Umbilical cord (tissue), 2 donors: ENCODE data around the gene SLC6A16. TPM values are rescaled to one million over a fixed set of nuclear protein-coding genes. Genes with fewer than 3 reads are reported as not detected.
A peak's percentile ranks its signal among the peaks of the same experiment; 100 is the strongest.
"Not testable (repeated sequence)": the region's sequence is repeated elsewhere in the genome, so short reads cannot be mapped to it uniquely, and the experiment has no call there.

ENCODE experiments used
- DNase-seq: peaks from one replicate; pipeline ENCODE4 v3.0.0-alpha.2; 2015; ENCODE audit warnings: low spot score
- total RNA-seq: library from RNA; depleted of rRNA; stranded (reverse); fragments of >200 nt; gene quantifications from one replicate; pipeline ENCODE4 v1.2.3, GENCODE V29; 2014; ENCODE audit warnings: low replicate concordance; ENCODE audit not compliant: insufficient read depth

SLC6A16 gene
- 3.6 TPM for total RNA-seq

DNA sequence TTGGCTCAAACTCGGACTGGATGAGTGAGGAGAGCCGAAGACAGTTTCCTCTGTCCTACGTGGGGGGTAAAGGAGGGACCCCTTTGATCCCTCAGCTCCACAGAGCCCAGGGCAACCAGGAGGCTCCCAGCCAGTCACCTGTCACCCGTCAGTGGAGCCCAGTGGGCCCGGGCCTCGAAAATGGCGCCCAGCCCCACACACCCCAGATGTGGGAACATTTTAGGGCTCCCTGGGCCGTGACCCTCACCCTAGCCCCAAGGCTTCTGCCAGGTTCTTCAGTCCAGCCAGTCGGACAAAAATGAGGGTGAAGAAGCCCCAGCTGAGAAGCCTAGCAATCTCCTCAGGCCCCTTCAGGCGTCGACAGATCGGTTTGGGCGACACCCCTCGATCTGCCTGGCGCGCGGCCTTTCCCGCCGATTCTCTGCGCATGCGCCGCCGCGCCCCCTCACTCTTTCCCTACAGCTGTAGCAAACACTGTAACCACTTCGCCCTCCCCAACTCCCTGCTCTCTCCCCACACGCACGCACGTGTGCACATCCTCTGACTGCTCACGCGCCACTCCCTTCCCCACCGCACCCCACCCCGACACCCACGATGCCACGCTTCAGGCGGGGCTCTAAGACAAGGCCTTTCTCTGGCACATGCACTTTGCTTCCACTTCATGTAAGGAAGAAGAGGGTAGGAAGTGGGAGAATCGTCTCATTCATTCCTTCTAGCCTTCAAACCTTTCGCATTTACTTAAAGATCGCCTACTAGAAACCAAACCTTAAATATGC is at the start of gene SLC6A16:
SLC6A16 (minus strand) TSS at position 391 of the 776 bp plus-strand sequence. CDS start 13,844 bp downstream, outside the sequence.
- no peak for DNase-seq

DNA sequence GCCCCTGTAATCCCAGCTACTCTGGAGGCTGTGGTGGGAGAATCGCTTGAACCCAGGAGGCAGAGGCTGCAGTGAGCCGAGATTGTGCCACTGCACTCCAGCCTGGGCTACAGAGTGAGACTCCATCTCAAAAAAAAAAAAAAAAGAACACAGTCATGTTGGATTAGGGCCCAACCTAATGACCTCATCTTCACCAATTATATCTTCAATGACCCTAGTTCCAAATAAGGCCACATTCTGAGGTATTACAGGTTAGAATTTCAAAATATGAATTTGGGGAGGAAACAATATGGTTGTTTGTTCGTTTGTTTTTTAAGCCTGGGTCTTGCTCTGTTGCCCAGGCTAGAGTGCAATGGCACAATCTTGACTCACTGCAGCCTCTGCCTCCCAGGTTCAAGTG is 48.2 kb upstream of the SLC6A16 start:
- not testable (repeated sequence) for DNase-seq

DNA sequence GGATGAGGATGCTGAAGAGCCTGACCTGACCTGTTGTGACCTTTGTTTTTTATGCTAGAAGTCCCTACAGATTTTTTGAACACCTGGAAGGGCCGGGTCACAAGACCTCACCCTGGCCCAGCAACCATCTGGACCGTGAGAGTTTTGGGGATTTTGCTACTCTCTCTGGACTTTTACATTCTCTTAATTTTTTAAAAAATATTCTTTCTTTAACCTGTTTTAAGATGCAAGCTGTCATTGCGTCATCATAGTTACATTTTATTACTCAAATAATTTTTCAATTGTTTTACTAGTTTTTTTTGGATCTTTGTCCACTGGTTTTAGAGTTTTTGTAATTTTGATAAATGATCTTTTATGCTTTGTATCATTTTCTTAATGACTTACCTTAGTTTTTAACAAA is 46.2 kb upstream of the SLC6A16 start:
- no peak for DNase-seq

DNA sequence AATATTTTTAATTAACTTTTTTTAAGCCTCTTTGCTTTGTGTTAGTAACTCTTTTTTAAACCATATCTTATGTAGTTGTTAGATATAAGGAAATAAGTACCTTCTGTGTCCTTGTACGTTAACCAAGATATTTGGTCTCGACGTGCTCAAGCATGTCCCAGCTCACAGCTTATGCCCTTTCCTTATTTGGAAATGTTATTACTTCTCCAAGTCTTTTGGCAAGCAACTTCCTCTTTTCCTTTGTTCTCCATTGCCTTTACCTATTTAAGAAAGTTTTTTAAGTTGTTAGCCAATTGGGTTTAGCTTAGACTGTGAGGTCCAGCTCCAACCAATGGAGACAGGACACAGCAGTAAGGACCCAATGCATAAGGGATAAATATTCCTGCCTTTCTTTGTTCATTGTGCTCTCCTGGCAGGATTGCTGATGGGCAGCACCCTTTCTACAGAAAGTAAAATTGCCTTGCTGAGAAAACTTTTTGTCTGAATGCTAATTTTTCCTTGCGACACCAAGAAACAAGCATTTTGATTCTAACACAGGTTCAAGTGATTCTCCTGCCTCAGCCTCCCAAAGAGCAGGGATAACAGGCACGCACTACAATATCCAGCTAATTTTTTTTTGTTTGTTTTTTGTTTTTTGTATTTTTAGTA is 43.8 kb upstream of the SLC6A16 start:
- DNase-seq: no peak

DNA sequence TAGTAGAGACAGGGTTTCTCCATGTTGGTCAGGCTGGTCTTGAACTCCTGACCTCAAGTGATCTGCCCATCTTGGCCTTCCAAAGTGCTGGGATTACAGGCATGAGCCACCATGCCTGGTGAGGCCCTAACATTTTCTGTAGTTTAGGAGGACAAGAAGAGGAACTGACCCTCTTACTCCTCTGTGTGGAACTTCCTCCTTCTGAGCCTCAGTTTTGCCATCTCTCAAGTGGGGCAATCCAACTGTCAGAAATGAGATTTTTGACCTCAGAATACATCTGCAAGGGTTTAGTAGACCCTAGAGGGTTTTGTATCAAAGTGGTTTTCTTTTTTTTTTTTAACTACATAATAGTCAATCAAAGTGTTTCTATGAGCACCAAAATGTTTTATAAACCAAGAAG is 41.1 kb upstream of the SLC6A16 start:
- DNase-seq: no peak

DNA sequence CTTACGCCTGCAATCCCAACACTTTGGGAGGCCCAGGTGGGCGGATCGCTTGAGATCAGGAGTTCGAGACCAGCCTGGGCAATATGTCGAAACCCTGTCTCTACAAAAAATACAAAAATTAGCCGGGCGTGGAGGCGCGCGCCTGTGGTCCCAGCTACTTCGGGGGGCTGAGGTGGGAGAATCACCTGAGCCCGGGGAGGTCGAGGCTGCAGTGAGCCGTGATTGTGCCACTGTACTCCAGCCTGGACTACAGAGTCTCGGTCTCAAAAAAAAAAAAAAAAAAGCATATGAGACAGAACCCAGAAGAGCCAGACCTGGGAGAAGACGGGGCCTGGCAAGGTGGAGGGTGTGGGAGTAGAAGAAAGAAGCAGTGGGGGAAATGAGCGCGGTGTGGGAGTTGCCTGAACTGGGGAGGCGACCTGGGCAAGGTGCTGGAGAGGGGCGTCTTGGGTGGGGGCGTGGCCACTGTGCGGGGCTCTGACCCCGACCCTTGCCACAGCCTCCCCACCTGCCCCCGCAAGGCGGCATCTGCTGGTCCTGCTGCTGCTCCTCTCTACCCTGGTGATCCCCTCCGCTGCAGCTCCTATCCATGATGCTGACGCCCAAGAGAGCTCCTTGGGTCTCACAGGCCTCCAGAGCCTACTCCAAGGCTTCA is 39.2 kb upstream of the SLC6A16 start:
- DNase-seq: no peak

DNA sequence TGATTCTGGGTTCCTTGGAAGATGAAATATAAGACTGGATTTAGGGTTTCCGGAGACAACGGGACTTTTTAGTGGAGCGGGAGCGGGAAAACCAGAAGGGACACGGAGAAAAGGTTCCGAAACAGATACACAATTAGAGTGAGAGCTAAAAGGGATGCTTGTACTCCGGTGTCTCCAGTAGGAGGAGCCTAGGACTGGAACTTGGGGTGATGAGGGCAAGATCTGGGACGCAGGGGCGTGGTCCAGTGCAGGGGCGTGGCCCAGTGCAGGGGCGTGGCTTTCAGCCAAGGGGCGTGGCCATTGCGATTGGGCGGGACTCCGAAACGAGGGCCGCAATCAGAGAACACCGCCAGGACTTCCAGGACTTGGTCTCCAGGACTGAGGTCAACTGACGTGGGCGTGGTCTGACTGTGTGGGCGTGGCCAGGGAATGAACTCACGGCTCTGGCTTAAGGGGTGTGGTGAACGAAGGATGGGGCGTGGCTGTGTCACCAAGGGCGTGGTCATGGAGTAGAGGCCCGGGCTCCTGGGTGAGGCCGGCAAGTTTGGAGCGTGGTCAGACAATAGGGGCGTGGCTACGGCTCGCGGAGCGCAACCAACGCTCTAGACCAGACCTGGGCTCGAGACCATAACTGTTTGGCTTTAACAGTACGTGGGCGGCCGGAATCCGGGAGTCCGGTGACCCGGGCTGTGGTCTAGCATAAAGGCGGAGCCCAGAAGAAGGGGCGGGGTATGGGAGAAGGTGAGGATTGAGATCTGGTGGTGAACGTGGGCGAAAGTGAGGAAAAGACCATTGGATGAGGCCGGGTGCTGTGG is 38.5 kb upstream of the SLC6A16 start, which contains the start of gene DKKL1:
DKKL1 (plus strand) TSS at position 610 of the 815 bp plus-strand sequence; CDS start at position 732, 122 bp downstream.
- DNase-seq: peak; percentile 97

DNA sequence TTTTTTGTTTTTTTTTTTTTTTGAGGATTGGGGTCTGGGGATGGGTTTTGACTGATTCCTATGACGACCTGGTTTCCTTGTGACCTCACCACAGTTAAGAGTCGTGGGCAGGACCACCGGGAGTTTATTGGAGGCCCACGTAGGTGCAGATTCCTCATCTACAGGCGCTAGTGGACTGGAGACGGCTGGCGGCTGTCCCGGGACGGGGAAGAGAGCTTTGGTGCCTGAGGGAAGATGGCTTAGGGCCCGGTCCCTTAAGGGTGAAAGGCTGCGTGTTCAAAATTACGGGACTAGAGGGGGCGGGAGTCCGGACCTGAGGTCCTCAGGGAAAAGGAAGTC is 37.9 kb upstream of the SLC6A16 start:
- peak; percentile 66 for DNase-seq

DNA sequence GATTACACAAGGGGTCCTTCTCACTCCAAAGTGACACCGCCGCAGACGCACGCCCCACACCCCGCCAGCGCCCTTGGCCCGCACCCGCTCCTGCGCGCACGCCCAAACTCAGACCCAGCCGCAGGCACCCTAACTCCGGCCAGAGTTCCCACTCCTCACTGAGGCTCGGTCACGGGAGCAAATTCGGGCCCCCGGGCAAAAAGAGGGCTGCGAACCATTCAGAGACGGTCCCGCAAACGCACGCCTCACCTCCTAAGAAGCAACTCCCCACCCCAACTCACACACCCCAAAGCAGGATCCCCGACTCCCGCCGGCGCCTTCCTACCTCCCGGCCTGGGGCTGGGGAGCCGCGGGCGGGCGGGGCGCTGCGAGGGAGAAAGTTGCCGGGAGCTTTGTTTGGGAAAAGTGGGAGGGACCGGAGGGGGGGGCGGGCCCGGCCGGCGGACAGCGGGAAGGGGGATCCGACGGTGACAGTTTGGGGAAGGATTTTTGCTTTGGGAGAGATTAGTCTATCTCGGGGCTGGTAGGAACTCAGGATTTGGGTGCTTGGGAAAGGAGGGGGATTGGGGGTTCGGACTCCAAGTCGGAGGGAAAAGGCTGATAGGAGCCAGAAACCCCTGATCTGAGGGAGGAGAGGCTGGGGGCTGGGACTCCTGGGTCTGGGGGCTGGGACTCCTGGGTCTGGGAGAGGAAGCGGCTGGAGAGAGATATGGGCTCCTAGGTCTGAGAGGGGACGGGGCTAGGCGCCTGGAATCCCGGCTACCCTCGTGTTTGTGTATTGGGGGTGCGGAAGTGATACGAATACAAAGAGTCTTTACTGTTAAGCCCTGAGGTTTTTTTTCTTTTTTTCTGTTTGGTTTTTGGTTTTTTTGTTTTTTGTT is 37.3 kb upstream of the SLC6A16 start, which contains the start of gene TEAD2:
TEAD2 (minus strand) TSS at position 369 of the 881 bp plus-strand sequence. CDS start 2,341 bp downstream, outside the sequence.
- DNase-seq: peak; percentile 79

DNA sequence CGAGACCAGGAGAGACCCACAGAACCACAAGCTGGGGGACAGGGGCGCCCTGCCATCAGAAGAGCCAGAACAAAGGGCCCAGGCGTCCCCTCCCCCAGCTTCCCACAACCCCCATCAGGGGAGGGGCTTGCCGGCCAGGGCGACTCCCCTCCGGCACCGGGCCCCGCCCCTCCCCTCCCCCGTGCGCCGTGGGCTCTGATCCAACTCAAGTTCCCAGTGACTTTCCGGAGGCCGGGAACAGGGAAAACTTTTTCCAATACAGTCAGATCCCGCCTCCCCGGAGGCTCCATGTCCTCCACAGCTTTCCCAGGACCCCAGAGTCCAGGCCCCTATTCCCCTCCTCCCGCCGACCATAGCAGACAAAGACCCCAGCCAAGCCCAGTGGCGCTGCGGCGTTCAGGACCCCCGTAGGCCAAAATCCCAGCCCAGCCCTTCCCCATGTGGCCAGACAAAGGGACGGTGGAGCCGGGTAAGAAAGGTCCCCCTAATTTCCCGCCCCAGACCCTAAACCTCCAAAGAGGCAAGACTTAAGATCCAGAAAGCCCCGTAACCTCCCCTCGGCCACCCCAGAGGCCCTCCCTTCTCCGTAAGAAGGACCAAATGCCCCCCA is 36.6 kb upstream of the SLC6A16 start:
- peak; percentile 89 for DNase-seq

DNA sequence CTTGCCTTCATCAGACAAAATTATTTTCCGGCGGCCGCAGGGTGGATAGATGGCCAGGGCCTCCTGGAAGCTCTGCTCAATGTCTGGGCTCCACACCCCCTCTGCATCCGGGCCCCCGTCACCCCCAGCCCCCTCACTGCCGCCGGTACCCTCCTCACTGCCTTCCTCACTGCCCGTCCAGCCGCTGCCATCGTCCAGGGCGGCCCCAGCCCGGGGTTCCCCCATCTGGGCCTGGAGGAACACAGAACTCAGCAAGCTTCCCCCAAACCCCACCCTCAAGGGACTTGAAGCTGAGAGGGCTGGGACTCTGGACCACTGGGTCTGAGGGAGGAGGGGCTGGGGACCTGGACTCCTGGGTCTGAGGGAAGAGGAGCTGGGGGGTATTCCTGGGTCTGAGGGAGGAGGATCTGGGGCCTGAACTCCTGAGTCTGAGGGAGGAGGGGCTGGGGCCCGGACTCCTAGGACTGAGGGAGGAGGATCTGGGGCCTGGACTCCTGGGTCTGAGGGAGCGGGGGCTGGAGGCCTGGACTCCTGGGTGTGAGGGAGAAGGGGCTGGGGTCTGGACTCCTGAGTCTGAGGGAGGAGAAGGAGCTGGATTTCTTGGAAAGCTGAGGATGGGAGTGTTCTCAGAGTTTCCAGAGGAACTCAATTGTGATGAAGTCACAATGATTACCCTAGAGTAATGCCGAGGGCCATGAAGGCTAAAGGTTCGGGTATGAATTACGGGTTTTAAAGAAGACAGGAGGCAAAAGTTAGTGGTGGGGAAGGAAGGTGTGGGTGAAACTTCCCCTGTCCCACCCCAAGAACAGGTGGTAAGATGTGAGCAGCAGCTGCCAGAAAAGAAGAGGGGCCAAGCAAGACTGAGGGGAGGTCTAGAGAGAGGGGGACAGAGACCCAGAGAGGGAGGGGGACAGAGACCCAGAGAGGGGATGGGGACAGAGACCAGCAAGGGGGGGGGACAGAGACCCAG is 35.1 kb upstream of the SLC6A16 start:
- DNase-seq: no peak

DNA sequence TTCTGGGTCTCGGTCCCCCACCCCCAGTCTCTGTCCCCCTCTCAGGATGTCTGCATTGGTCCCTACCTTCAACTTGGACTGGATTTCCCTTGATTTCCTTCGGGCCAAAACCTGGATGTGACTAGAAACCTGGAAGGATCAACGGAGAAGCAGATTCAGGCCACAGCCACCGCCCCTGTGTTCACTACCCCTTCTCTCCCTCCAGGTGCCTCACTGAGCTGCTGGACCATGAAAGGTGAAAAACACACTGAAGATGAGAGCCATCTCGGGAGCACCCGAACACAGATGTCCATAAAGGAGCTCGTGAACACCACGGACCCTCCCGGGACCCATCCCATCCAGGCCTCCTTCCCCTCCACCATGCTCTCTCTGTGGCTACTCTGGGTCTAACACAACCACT is 32.2 kb upstream of the SLC6A16 start:
- no peak for DNase-seq

DNA sequence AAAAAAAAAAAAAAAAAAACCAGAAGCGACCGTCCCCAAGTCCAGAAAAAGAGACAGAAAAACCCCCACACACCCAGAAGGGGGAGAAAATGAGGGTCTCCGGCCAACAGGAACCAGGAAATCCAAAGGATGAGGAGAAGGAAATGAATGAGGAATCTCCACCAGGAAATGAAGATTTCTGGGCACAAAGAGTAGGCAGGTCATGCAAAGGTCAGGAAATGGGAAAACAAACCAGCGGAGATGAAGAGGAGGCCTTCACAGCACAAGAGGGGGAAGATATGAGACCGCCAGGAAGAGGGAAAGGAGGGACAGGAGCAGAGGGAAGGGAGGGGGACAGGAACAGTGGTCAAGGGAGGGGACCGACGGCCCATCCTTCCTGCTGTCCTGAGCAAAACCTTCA is 31.4 kb upstream of the SLC6A16 start:
- DNase-seq: no peak

DNA sequence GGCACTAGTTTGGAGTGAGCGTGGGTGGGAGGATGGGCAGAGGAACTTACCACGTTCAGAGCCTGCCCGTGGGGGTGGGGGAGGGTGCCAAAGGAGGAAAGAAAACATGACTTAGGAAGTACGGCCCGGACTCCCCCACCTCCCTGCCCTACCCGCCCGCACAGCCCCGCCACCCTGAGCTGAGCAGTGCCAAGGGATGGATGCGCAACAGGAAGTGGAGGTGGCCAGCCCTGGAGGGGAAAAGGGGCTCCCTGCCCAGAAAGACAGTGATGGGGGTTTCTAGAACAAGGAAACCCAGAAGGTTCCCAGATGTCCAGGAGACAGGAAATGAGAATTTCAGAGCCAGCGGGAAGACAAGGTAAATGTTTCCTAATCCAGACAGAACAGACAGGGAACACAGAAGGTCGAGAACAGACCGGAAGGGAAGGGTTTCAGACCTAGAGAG is 30.9 kb upstream of the SLC6A16 start:
- no peak for DNase-seq

DNA sequence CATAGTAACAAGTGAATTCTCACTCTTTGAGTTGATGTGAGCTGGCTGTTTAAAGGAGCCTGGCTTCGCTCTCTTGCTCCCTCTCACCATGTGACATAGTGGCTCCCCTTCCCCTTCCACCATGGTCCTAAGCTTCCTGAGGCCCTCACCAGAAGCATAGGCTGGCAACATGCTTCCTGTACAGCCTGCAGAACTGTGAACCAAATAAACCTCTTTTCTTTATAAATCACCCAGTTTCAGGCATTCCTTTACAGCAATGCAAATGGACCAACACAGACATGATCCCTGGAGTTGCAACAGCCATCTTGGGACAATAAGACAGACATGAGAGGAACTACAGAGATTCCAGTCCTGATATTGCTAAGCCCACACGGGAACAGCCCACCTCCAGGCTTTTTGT is 24.6 kb upstream of the SLC6A16 start:
- DNase-seq: no peak

DNA sequence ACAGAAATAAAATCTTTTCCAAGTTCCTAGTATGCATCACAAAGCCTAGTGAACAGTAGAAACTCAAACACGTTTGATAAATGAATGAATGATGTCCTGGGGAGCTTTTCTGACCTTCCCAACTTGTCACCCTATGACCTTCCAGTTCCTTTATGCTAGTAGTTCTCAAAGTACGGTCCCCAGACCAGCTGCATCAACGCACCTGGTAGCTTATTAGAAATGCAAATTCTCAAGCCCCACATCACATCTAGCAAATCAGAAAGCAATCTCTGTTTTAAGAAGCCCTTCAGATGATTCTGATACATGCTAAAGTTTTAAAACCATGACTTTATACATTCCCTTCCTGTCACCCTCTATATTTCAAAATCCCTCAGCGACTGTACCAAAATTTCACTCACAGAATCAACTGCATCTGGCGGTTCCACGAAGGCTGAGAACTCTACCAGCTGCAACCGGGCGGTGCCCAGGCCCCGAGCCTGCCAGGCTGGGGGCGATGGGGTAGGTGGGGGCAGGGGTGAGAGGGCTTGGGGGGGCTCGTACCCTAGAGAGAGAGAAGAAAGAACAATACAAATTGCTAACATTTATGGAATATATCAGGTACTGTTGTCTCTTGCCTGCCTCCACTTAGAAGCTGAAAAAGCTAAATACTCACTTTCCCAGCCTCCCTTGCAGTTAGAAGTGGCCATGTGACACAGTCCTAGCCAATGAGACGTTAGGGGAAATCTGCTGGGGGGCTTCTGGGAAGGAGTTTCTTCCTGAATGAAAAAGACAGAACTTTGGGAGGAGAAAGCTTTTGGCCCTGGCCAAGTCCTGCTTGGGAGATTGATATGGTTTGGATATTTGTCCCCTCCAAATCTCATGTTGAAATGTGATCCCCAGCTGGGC is 23.6 kb upstream of the SLC6A16 start:
- no peak for DNase-seq

DNA sequence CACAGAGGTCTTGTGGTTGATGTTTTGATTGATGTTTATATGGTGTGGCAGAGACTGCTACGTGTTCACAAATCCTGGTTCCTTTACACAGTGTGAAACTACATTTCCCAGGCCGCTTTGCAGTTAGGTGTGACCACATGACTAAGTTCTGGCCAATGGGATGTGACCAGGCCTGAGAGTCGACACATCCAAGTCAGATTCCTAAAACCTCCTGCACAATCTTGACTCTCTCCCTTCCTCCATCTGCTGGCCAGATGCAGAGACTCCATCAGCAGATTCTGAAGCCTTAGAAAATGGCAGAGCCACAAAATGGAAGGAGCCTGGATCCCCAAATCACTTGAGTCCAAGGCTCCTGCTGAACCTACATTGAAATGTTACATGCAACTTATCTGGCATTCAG is 22.8 kb upstream of the SLC6A16 start:
- DNase-seq: peak; percentile 47

DNA sequence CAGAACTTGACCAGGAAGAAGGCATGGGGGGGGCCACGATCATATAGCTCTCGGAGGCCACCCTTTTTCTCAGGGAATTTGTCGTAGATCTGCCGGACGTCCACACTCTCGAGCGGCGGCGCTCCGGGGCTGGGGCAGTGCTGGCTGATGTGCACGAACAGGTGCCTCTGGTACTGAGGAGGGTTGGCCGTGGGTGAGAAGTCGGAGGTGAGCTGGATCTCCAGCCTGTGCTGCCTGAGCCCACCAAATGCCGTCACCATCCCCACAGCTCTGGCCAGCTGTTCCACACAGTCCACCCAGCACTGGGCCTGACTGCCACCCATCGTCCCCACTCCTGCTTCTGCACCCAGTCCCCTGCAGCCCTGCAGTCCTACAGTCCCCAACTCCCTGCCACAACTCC is 22.2 kb upstream of the SLC6A16 start:
- DNase-seq: no peak
